ENCODE results near the gene AXDND1. TPM values are rescaled to one million over a fixed set of nuclear protein-coding genes. Genes with fewer than 3 reads are reported as not detected.
"Not testable (repeated sequence)": the region's sequence is repeated elsewhere in the genome, so short reads cannot be mapped to it uniquely, and the experiment has no call there.

AXDND1 gene
- total and polyA plus RNA-seq, 2 donors = 0.19 to 1.3 TPM

DNA sequence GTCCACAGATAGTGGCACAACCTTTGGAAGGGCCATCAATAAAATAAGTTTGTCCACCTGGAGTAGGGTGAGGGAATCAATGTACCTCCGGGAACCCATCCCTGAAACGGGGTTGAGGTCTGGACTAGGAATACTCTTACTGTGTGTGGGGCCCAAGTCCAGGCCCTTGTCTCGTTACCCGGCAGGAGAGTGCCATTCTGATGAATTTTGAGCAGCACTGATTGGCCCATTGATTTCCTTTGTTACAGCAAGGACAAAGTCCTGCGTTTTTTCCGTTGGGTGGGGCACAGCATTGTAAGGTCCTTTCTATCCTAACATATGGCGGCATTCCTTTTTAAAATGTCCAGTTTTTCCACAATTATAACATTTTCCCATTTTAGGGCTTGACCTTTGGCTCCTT is 75.2 kb downstream of the AXDND1 start:
- peak overlapping the region in 1 of 2 donors; percentile 7 for H3K27ac ChIP-seq (ENCODE audit: low read depth in 1 of 2, low read length in 1 of 2)
- no peaks in the 10 kb centered on the region for H3K36me3 ChIP-seq (ENCODE audit: control insufficient read depth in 2 of 2, insufficient read depth in 2 of 2, low read length in 1 of 2)
- no peak for DNase-seq (ENCODE audit: low read depth in 6 of 9, low spot score in 9 of 9)
- H3K4me3 ChIP-seq (ENCODE audit: low read length in 2 of 2) = no peak overlapping the region
- no peaks in the 10 kb centered on the region for H3K9me3 ChIP-seq (ENCODE audit: control insufficient read depth in 2 of 2, insufficient read depth in 1 of 2, low read length in 1 of 2)
- 93% methylated on average over 7 of the region's 7 CpGs for WGBS
- H3K27me3 ChIP-seq (ENCODE audit: control insufficient read depth in 2 of 2, insufficient read depth in 1 of 2, low read length in 1 of 2) = no peaks in the 10 kb centered on the region
- H3K4me1 ChIP-seq (ENCODE audit: control insufficient read depth in 2 of 2, insufficient read depth in 2 of 2, low read length in 2 of 2) = no peaks in the 10 kb centered on the region

DNA sequence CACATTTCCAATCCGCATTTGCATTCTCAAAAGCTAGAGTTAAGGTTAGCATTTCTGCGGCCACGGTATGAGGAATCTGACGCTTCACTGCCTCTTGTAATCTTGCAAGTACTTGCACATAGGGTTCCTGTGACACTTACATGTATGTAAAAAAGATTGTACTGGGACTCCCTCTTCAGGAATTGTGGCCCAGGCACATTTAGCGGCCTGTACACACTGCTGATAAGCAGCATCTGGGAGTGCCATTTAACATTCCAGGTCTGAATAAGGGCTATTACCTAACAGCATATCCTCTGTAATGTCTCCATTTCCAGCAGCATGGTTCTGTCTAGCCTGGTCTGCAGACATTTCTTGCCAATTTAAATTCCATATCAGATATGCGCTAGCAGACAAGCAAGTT is 75.7 kb downstream of the AXDND1 start:
- DNase-seq (ENCODE audit: low read depth in 6 of 9, low spot score in 9 of 9) = peak in 1 of 9 donors; percentile 9

DNA sequence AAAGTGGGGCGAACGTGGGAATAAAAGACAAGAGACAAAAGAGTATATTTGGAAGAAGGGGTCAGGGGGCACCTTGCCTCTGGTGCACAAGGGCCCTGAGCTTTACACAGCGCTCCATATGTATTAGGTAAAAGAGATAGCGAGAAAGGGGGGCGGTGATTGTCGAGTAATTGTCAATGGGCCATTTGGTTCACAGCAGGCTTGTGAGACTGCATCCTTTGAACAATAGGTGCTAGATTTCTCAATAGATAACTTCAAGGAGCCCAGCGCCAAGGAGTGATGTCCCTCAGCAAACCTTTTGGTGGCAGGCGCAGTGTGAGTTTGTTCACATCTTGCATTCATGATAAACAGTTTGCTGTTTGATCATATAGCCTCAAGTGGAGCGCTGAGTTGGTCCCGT is 77.1 kb downstream of the AXDND1 start:
- not testable (repeated sequence) for H3K27ac ChIP-seq (ENCODE audit: low read depth in 1 of 2, low read length in 1 of 2); H3K4me3 ChIP-seq (ENCODE audit: low read length in 2 of 2)
- WGBS = 90% methylated on average over 10 of the region's 10 CpGs

More for the DNA sequence above, 75.7 kb downstream of the AXDND1 start:
- Histone ChIP-seq H3K36me3 (ENCODE audit: control insufficient read depth in 2 of 2, insufficient read depth in 2 of 2, low read length in 1 of 2) (no peaks in the 10 kb centered on the region), H3K4me1 (ENCODE audit: control insufficient read depth in 2 of 2, insufficient read depth in 2 of 2, low read length in 2 of 2) (no peaks in the 10 kb centered on the region), H3K27me3 (ENCODE audit: control insufficient read depth in 2 of 2, insufficient read depth in 1 of 2, low read length in 1 of 2) (no peaks in the 10 kb centered on the region), H3K4me3 (ENCODE audit: low read length in 2 of 2) (no peak overlapping the region), H3K27ac (ENCODE audit: low read depth in 1 of 2, low read length in 1 of 2) (no peak overlapping the region), H3K9me3 (ENCODE audit: control insufficient read depth in 2 of 2, insufficient read depth in 1 of 2, low read length in 1 of 2) (no peaks in the 10 kb centered on the region)
- 94% methylated on average over 6 of the region's 6 CpGs for WGBS

GRCh38 chr1:179445593-179445992 is 79.8 kb downstream of the AXDND1 start:
- H3K27me3 ChIP-seq (ENCODE audit: control insufficient read depth in 2 of 2, insufficient read depth in 1 of 2, low read length in 1 of 2) = no peaks in the 10 kb centered on the region
- no peaks in the 10 kb centered on the region for H3K4me1 ChIP-seq (ENCODE audit: control insufficient read depth in 2 of 2, insufficient read depth in 2 of 2, low read length in 2 of 2)
- H3K27ac ChIP-seq (ENCODE audit: low read depth in 1 of 2, low read length in 1 of 2) = no peak overlapping the region
- H3K4me3 ChIP-seq (ENCODE audit: low read length in 2 of 2) = no peak overlapping the region
- no peaks in the 10 kb centered on the region for H3K36me3 ChIP-seq (ENCODE audit: control insufficient read depth in 2 of 2, insufficient read depth in 2 of 2, low read length in 1 of 2)
- H3K9me3 ChIP-seq (ENCODE audit: control insufficient read depth in 2 of 2, insufficient read depth in 1 of 2, low read length in 1 of 2) = no peaks in the 10 kb centered on the region
- DNase-seq (ENCODE audit: low read depth in 6 of 9, low spot score in 9 of 9) = no peak

More for the DNA sequence above, 77.1 kb downstream of the AXDND1 start:
- H3K4me1 ChIP-seq (ENCODE audit: control insufficient read depth in 2 of 2, insufficient read depth in 2 of 2, low read length in 2 of 2); H3K36me3 ChIP-seq (ENCODE audit: control insufficient read depth in 2 of 2, insufficient read depth in 2 of 2, low read length in 1 of 2); H3K9me3 ChIP-seq (ENCODE audit: control insufficient read depth in 2 of 2, insufficient read depth in 1 of 2, low read length in 1 of 2); H3K27me3 ChIP-seq (ENCODE audit: control insufficient read depth in 2 of 2, insufficient read depth in 1 of 2, low read length in 1 of 2); DNase-seq (ENCODE audit: low read depth in 6 of 9, low spot score in 9 of 9): not testable (repeated sequence)

DNA sequence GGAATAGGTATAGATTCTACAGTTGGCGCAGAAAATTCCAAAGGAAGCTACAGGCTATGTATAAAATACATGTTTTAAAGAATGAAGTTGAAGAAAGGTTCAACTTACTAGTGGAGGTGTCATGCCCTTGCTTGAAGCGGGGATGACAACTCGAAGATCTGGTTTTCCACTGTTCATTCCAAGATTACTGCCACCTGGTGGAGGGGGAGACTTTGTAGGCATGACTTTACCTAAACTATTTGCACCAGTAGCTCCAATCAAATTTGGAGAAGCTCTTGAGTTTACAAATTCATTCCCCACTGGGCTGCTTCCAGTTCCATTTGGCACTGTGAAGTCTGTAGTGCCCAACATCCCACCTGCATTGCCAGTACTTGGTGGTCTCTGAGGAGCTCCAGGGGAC is 81.7 kb downstream of the AXDND1 start:
- Histone ChIP-seq H3K4me3 (ENCODE audit: low read length in 2 of 2) (no peak overlapping the region), H3K27me3 (ENCODE audit: control insufficient read depth in 2 of 2, insufficient read depth in 1 of 2, low read length in 1 of 2) (no peaks in the 10 kb centered on the region), H3K27ac (ENCODE audit: low read depth in 1 of 2, low read length in 1 of 2) (no peak overlapping the region), H3K4me1 (ENCODE audit: control insufficient read depth in 2 of 2, insufficient read depth in 2 of 2, low read length in 2 of 2) (no peaks in the 10 kb centered on the region), H3K36me3 (ENCODE audit: control insufficient read depth in 2 of 2, insufficient read depth in 2 of 2, low read length in 1 of 2) (no peaks in the 10 kb centered on the region), H3K9me3 (ENCODE audit: control insufficient read depth in 2 of 2, insufficient read depth in 1 of 2, low read length in 1 of 2) (no peaks in the 10 kb centered on the region)
- 88% methylated on average over 3 of the region's 3 CpGs for WGBS
- DNase-seq (ENCODE audit: low read depth in 6 of 9, low spot score in 9 of 9) = peak in 3 of 9 donors; percentile 1 to 10 (median 4)

DNA sequence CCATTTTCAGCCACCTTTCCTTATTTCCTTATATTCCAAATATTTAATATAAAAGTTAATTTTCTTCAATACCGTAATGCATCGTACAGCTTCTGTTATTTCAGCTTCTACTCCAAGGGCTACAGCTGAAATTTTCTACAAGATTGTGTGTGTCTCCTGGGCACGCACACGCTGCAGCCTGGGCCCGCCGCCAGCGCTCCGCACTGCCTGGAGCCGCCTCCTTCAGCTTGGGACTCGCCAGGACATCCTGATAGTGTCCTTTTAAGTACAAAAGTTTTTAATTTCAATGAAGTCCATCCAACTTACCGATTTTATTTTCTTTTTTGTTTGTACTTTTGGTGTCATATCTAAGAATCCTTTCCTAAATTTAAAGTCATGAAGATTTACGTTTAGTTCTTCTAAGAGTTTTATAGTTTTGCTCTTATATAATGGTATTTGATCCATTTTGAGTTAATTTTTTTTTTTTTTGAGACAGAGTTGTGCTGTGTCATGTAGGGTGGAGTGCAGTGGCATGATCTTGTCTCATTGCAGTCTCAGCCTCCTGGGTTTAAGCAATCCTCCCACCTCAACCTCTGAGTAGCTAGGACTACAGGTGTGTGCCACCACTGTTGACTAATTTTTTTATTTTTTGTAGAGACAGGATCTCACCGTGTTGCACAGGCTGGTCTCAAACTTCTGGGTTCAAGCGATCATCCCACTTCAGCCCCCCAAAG is 82.8 kb downstream of the AXDND1 start:
- H3K36me3 ChIP-seq (ENCODE audit: control insufficient read depth in 2 of 2, insufficient read depth in 2 of 2, low read length in 1 of 2) = no peaks in the 10 kb centered on the region
- 91% methylated on average over 14 of the region's 14 CpGs for WGBS
- H3K27ac ChIP-seq (ENCODE audit: low read depth in 1 of 2, low read length in 1 of 2) = no peak overlapping the region
- DNase-seq (ENCODE audit: low read depth in 6 of 9, low spot score in 9 of 9) = no peak
- H3K4me3 ChIP-seq (ENCODE audit: low read length in 2 of 2) = no peak overlapping the region
- H3K27me3 ChIP-seq (ENCODE audit: control insufficient read depth in 2 of 2, insufficient read depth in 1 of 2, low read length in 1 of 2) = no peaks in the 10 kb centered on the region
- no peaks in the 10 kb centered on the region for H3K4me1 ChIP-seq (ENCODE audit: control insufficient read depth in 2 of 2, insufficient read depth in 2 of 2, low read length in 2 of 2)
- H3K9me3 ChIP-seq (ENCODE audit: control insufficient read depth in 2 of 2, insufficient read depth in 1 of 2, low read length in 1 of 2) = no peaks in the 10 kb centered on the region

DNA sequence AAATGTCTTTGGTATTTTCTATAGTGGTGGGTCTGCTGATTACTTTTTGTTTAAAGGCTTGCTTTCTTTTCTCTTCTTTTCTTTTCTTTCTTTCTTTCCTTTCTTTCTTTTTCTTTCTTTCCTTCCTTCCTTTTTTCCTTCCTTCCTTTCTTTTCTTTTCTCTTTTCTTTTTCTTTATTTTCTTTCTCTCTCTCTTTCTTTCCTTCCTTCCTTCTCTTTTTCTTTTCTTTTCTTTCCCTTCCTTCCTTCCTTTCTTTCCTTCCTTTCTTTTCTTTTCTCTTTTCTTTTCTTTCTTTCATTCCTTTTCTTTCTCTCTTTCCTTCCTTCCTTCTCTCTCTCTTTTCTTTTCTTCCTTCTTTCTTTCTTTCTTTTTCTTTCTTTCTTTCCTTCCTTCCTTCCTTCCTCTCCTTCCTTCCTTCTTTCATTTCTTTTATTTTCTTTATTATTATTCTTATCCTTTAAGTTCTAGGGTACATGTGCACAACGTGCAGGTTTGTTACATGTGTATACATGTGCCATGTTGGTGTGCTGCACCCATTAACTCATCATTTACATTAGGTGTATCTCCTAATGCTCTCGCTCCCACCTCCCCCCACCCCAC is 93.9 kb downstream of the AXDND1 start:
- not testable (repeated sequence) for H3K4me1 ChIP-seq (ENCODE audit: control insufficient read depth in 2 of 2, insufficient read depth in 2 of 2, low read length in 2 of 2); DNase-seq (ENCODE audit: low read depth in 6 of 9, low spot score in 9 of 9); H3K9me3 ChIP-seq (ENCODE audit: control insufficient read depth in 2 of 2, insufficient read depth in 1 of 2, low read length in 1 of 2); H3K27me3 ChIP-seq (ENCODE audit: control insufficient read depth in 2 of 2, insufficient read depth in 1 of 2, low read length in 1 of 2); H3K36me3 ChIP-seq (ENCODE audit: control insufficient read depth in 2 of 2, insufficient read depth in 2 of 2, low read length in 1 of 2); H3K27ac ChIP-seq (ENCODE audit: low read depth in 1 of 2, low read length in 1 of 2); H3K4me3 ChIP-seq (ENCODE audit: low read length in 2 of 2)
- WGBS = 97% methylated on average over 2 of the region's 2 CpGs

- not testable (repeated sequence) for H3K36me3 ChIP-seq (ENCODE audit: control insufficient read depth in 2 of 2, insufficient read depth in 2 of 2, low read length in 1 of 2); H3K27me3 ChIP-seq (ENCODE audit: control insufficient read depth in 2 of 2, insufficient read depth in 1 of 2, low read length in 1 of 2); H3K27ac ChIP-seq (ENCODE audit: low read depth in 1 of 2, low read length in 1 of 2); H3K4me1 ChIP-seq (ENCODE audit: control insufficient read depth in 2 of 2, insufficient read depth in 2 of 2, low read length in 2 of 2); H3K9me3 ChIP-seq (ENCODE audit: control insufficient read depth in 2 of 2, insufficient read depth in 1 of 2, low read length in 1 of 2); DNase-seq (ENCODE audit: low read depth in 6 of 9, low spot score in 9 of 9); H3K4me3 ChIP-seq (ENCODE audit: low read length in 2 of 2)
- 94% methylated on average over 11 of the region's 11 CpGs for WGBS
Observed at GRCh38 chr1:179465661-179466060, 99.9 kb downstream of the AXDND1 start.

GRCh38 chr1:179474713-179475112 is 108.9 kb downstream of the AXDND1 start:
- H3K4me3 ChIP-seq (ENCODE audit: low read length in 2 of 2) = no peak overlapping the region
- H3K36me3 ChIP-seq (ENCODE audit: control insufficient read depth in 2 of 2, insufficient read depth in 2 of 2, low read length in 1 of 2) = no peaks in the 10 kb centered on the region
- no peak overlapping the region for H3K27ac ChIP-seq (ENCODE audit: low read depth in 1 of 2, low read length in 1 of 2)
- no peak for DNase-seq (ENCODE audit: low read depth in 6 of 9, low spot score in 9 of 9)
- no peaks in the 10 kb centered on the region for H3K27me3 ChIP-seq (ENCODE audit: control insufficient read depth in 2 of 2, insufficient read depth in 1 of 2, low read length in 1 of 2)
- 93% methylated on average over 3 of the region's 3 CpGs for WGBS
- H3K4me1 ChIP-seq (ENCODE audit: control insufficient read depth in 2 of 2, insufficient read depth in 2 of 2, low read length in 2 of 2) = no peaks in the 10 kb centered on the region
- peaks cover 2 to 23% of the 10 kb centered on the region in 2 donors for H3K9me3 ChIP-seq (ENCODE audit: control insufficient read depth in 2 of 2, insufficient read depth in 1 of 2, low read length in 1 of 2)
